Activated CD4-positive, alpha-beta T cell treated with anti-CD3 and anti-CD28 coated beads, Interleukin-2, amount 50 U/mL, for 4 hours (primary cell): ENCODE results near the gene SHANK3.

ENCODE experiments used
- DNase-seq, 2 experiments: peaks; one replicate each; pipeline ENCODE4 v3.0.0-alpha.2; 2020

SHANK3 gene

GRCh38 chr22:50700387-50701075 is 27.9 kb downstream of the SHANK3 start:
- no peak for DNase-seq

GRCh38 chr22:50701076-50701419 is 28.4 kb downstream of the SHANK3 start:
- DNase-seq: no peak

GRCh38 chr22:50701428-50702154 is 29.0 kb downstream of the SHANK3 start:
- DNase-seq: no peak

GRCh38 chr22:50702261-50702671 is 29.6 kb downstream of the SHANK3 start:
- DNase-seq: no peak

- no peak for DNase-seq
Measured at GRCh38 chr22:50702821-50703725, 30.4 kb downstream of the SHANK3 start.

GRCh38 chr22:50703726-50704509 is 31.3 kb downstream of the SHANK3 start:
- no peak for DNase-seq

GRCh38 chr22:50704510-50705218 is 32.0 kb downstream of the SHANK3 start:
- no peak for DNase-seq

GRCh38 chr22:50705219-50705691 is 32.6 kb downstream of the SHANK3 start:
- no peak for DNase-seq

GRCh38 chr22:50705851-50706351 is 33.3 kb downstream of the SHANK3 start:
- DNase-seq: no peak

- no peak for DNase-seq
Measured at GRCh38 chr22:50706481-50707125, 34.0 kb downstream of the SHANK3 start.

GRCh38 chr22:50708474-50708873 is 35.9 kb downstream of the SHANK3 start:
- DNase-seq: no peak

GRCh38 chr22:50708996-50709395 is 36.4 kb downstream of the SHANK3 start:
- DNase-seq: no peak

GRCh38 chr22:50710221-50710620 is 37.6 kb downstream of the SHANK3 start:
- DNase-seq: no peak

GRCh38 chr22:50710886-50711285 is 38.3 kb downstream of the SHANK3 start:
- DNase-seq: no peak

GRCh38 chr22:50711446-50712340 is 39.1 kb downstream of the SHANK3 start:
- no peak for DNase-seq

- DNase-seq: no peak
Measured at GRCh38 chr22:50712341-50713007, 39.9 kb downstream of the SHANK3 start.

GRCh38 chr22:50713008-50713385 is 40.4 kb downstream of the SHANK3 start:
- no peak for DNase-seq

- no peak for DNase-seq
Measured at GRCh38 chr22:50713571-50714056, 41.0 kb downstream of the SHANK3 start.

GRCh38 chr22:50714150-50714549 is 41.5 kb downstream of the SHANK3 start:
- DNase-seq: no peak
